ENCODE data around the gene ZNF891. TPM values are rescaled to one million over a fixed set of nuclear protein-coding genes. Genes with fewer than 3 reads are reported as not detected.
A peak's percentile ranks its signal among the peaks of the same experiment; 100 is the strongest.

ZNF891 gene
- total and polyA plus RNA-seq, 5 donors from 2014 or later, result 0.29 to 3.0 (median 0.64) TPM

- Mint-ChIP-seq H3K4me3 (no peak overlapping the region), H3K9me3 (peaks cover 0 to 86% (median 31%) of the 10 kb centered on the region in 7 donors), H3K27ac (no peak overlapping the region), H3K4me1 (no peaks in the 10 kb centered on the region), H3K27me3 (no peaks in the 10 kb centered on the region), H3K36me3 (peaks cover 9% of the 10 kb centered on the region)
- Histone ChIP-seq H3K27ac (ENCODE audit: insufficient read depth, low read length, poor library complexity, severe bottlenecking) (no peak overlapping the region), H3K4me3 (ENCODE audit: low read depth, low read length) (peak overlapping the region; percentile 2), H3K4me1 (ENCODE audit: control insufficient read depth, insufficient read depth, low read length, poor library complexity, severe bottlenecking) (no peaks in the 10 kb centered on the region), H3K27me3 (ENCODE audit: control insufficient read depth, insufficient read depth, low read length) (no peaks in the 10 kb centered on the region), H3K36me3 (ENCODE audit: control insufficient read depth, insufficient read depth, low read length) (peaks cover 7% of the 10 kb centered on the region), H3K9me3 (ENCODE audit: control insufficient read depth in 2 of 2, low read length in 2 of 2) (peaks cover 96 to 100% of the 10 kb centered on the region in 2 experiments)
- DNase-seq (no peak), ATAC-seq (ENCODE audit: low read depth in 2 of 2) (no peak)
Observed at GRCh38 chr12:133061954-133062353, 68.1 kb downstream of the ZNF891 start.

DNA sequence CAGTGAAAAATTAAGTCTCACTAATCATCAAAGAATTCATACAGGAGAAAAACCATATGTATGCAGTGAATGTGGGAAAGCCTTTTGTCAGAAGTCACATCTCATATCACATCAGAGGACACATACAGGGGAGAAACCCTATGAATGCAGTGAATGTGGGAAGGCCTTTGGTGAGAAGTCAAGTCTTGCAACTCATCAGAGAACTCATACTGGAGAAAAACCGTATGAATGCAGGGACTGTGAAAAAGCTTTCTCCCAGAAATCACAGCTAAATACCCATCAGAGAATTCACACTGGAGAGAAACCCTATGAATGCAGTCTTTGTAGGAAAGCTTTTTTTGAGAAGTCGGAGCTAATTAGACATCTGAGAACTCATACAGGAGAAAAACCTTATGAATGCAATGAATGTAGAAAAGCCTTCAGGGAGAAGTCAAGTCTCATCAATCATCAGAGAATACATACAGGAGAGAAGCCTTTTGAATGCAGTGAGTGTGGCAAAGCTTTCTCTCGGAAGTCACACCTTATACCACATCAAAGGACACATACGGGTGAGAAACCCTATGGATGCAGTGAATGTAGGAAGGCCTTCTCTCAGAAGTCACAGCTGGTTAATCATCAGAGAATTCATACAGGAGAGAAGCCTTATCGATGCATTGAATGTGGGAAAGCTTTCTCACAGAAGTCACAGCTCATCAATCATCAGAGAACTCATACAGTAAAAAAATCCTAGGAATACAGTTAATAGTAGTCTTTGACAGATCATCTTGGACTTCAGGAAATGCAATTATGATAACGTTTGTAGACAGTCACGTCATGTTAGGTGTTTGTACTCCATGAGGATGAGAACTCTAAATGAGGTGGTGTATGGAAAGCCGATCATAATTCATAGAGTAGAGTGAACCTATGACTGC is 71.6 kb downstream of the ZNF891 start:
- Histone ChIP-seq H3K27me3 (ENCODE audit: control insufficient read depth, insufficient read depth, low read length) (no peaks in the 10 kb centered on the region), H3K9me3 (ENCODE audit: control insufficient read depth in 2 of 2, low read length in 2 of 2) (peaks cover 85 to 92% of the 10 kb centered on the region in 2 experiments), H3K27ac (ENCODE audit: insufficient read depth, low read length, poor library complexity, severe bottlenecking) (no peak overlapping the region), H3K4me1 (ENCODE audit: control insufficient read depth, insufficient read depth, low read length, poor library complexity, severe bottlenecking) (no peaks in the 10 kb centered on the region), H3K36me3 (ENCODE audit: control insufficient read depth, insufficient read depth, low read length) (peaks cover 22% of the 10 kb centered on the region), H3K4me3 (ENCODE audit: low read depth, low read length) (peak overlapping the region; percentile 9)
- Mint-ChIP-seq H3K27ac (no peak overlapping the region), H3K9me3 (peaks cover 0 to 70% (median 35%) of the 10 kb centered on the region in 7 donors), H3K27me3 (no peaks in the 10 kb centered on the region), H3K36me3 (peaks cover 24% of the 10 kb centered on the region), H3K4me3 (no peak overlapping the region), H3K4me1 (no peaks in the 10 kb centered on the region)
- no peak for ATAC-seq (ENCODE audit: low read depth in 2 of 2)
- DNase-seq, result peak in 1 of 3 donors; percentile 21

GRCh38 chr12:133057446-133057845 is 72.6 kb downstream of the ZNF891 start:
- Mint-ChIP-seq H3K27me3 (no peaks in the 10 kb centered on the region), H3K9me3 (peaks cover 0 to 69% (median 37%) of the 10 kb centered on the region in 7 donors), H3K4me3 (no peak overlapping the region), H3K27ac (peak overlapping the region in 1 of 3 donors; percentile 49), H3K4me1 (peaks cover 0 to 4% (median 0%) of the 10 kb centered on the region in 4 donors), H3K36me3 (peaks cover 31% of the 10 kb centered on the region)
- Histone ChIP-seq H3K27ac (ENCODE audit: insufficient read depth, low read length, poor library complexity, severe bottlenecking) (no peak overlapping the region), H3K9me3 (ENCODE audit: control insufficient read depth in 2 of 2, low read length in 2 of 2) (peaks cover 85 to 92% of the 10 kb centered on the region in 2 experiments), H3K27me3 (ENCODE audit: control insufficient read depth, insufficient read depth, low read length) (no peaks in the 10 kb centered on the region), H3K4me1 (ENCODE audit: control insufficient read depth, insufficient read depth, low read length, poor library complexity, severe bottlenecking) (no peaks in the 10 kb centered on the region), H3K36me3 (ENCODE audit: control insufficient read depth, insufficient read depth, low read length) (peaks cover 33% of the 10 kb centered on the region), H3K4me3 (ENCODE audit: low read depth, low read length) (no peak overlapping the region)
- ATAC-seq (ENCODE audit: low read depth in 2 of 2) (no peak), DNase-seq (no peak)

Other genes with a start within 250 kb of the ZNF891 start
- 118 TPM for gene CHFR, start 242.7 kb downstream of the ZNF891 start, total RNA-seq
- gene CHFR, start 242.7 kb downstream of the ZNF891 start, polyA plus RNA-seq, result 10 to 100 TPM; 24.3 to 43.3 (median 37.4) TPM
- 3.1 TPM for gene ZNF605, start 174.0 kb downstream of the ZNF891 start, total RNA-seq
- 1 to 10 TPM in 3 of 4 donors, under 1 TPM in 1; 0.83 to 2.6 (median 1.7) TPM for gene ZNF605, start 174.0 kb downstream of the ZNF891 start, polyA plus RNA-seq
- gene ZNF26, start 143.9 kb downstream of the ZNF891 start, total RNA-seq, result 29.6 TPM
- gene ZNF26, start 143.9 kb downstream of the ZNF891 start, polyA plus RNA-seq, result 10 to 100 TPM in 2 of 4 donors, 1 to 10 TPM in 2; 6.9 to 16.2 (median 12.3) TPM
- 20.2 TPM for gene ZNF84, start 92.8 kb downstream of the ZNF891 start, total RNA-seq
- 10 to 100 TPM; 11.6 to 16.5 (median 14.0) TPM for gene ZNF84, start 92.8 kb downstream of the ZNF891 start, polyA plus RNA-seq
- 12.7 TPM for gene ZNF140, start 49.4 kb downstream of the ZNF891 start, total RNA-seq
- gene ZNF140, start 49.4 kb downstream of the ZNF891 start, polyA plus RNA-seq, result 10 to 100 TPM; 26.0 to 31.7 (median 28.1) TPM
- gene ZNF10, start 353 bp upstream of the ZNF891 start, total RNA-seq, result 24.2 TPM
- gene ZNF10, start 353 bp upstream of the ZNF891 start, polyA plus RNA-seq, result 10 to 100 TPM in 2 of 4 donors, 1 to 10 TPM in 2; 4.8 to 15.0 (median 10.9) TPM
- gene ZNF268, start 51.2 kb upstream of the ZNF891 start, total RNA-seq, result 8.0 TPM
- 10 to 100 TPM in 3 of 4 donors, 1 to 10 TPM in 1; 9.2 to 21.1 (median 16.3) TPM for gene ZNF268, start 51.2 kb upstream of the ZNF891 start, polyA plus RNA-seq
- not detected for gene ANHX, start 105.6 kb upstream of the ZNF891 start, total RNA-seq
- gene ANHX, start 105.6 kb upstream of the ZNF891 start, polyA plus RNA-seq, result not detected